Measurements from ENCODE around the gene ZMYND10.

The ZMYND10 gene

GRCh38 chr3:50345586-50346234 is at the start of gene ZMYND10:
Gene ZMYND10, minus strand, starts transcription at chr3:50345732. Its CDS starts 153 bp downstream, at chr3:50345579.
- DNase-seq: no peak

GRCh38 chr3:50393061-50393460 is 47.5 kb upstream of the ZMYND10 start:
- DNase-seq: no peak

GRCh38 chr3:50392101-50392715 is 46.7 kb upstream of the ZMYND10 start:
- no peak for DNase-seq

GRCh38 chr3:50390508-50391224 is 45.1 kb upstream of the ZMYND10 start:
- DNase-seq: no peak

- no peak for DNase-seq
Measured at GRCh38 chr3:50389414-50389767, 43.9 kb upstream of the ZMYND10 start.

- peak; percentile 5 for DNase-seq
Measured at GRCh38 chr3:50388720-50389413, 43.3 kb upstream of the ZMYND10 start.

- DNase-seq: no peak
Measured at GRCh38 chr3:50388016-50388719, 42.6 kb upstream of the ZMYND10 start.

GRCh38 chr3:50385754-50386153 is 40.2 kb upstream of the ZMYND10 start:
- DNase-seq: no peak

- no peak for DNase-seq
Measured at GRCh38 chr3:50383750-50384149, 38.2 kb upstream of the ZMYND10 start.

- DNase-seq: no peak
Measured at GRCh38 chr3:50382722-50383121, 37.2 kb upstream of the ZMYND10 start.

- no peak for DNase-seq
Measured at GRCh38 chr3:50381383-50381782, 35.9 kb upstream of the ZMYND10 start.

GRCh38 chr3:50380405-50381085 is 35.0 kb upstream of the ZMYND10 start:
- DNase-seq: no peak

- no peak for DNase-seq
Measured at GRCh38 chr3:50378757-50379156, 33.2 kb upstream of the ZMYND10 start.

- DNase-seq: no peak
Measured at GRCh38 chr3:50378024-50378423, 32.5 kb upstream of the ZMYND10 start.

GRCh38 chr3:50375258-50375931 is 29.9 kb upstream of the ZMYND10 start:
- no peak for DNase-seq

GRCh38 chr3:50374363-50375257 is 29.1 kb upstream of the ZMYND10 start:
- DNase-seq: no peak

- no peak for DNase-seq
Measured at GRCh38 chr3:50373146-50374051, 27.9 kb upstream of the ZMYND10 start.

- no peak for DNase-seq
Measured at GRCh38 chr3:50372349-50372748, 26.8 kb upstream of the ZMYND10 start.

GRCh38 chr3:50371133-50371685 is 25.7 kb upstream of the ZMYND10 start:
- no peak for DNase-seq
